Measurements from ENCODE around the gene COTL1.
A peak's percentile ranks its signal among the peaks of the same experiment; 100 is the strongest.

COTL1 gene

GRCh38 chr16:84614968-84615813 lies 2.7 kb downstream of the COTL1 start:
- peak; percentile 55 for DNase-seq (ENCODE audit: low read depth, low spot score)
- in situ Hi-C loops (cut with HindIII; ENCODE audit: low sequenced_read_pairs): no loop called here
- TF ChIP-seq, protein P1, sequence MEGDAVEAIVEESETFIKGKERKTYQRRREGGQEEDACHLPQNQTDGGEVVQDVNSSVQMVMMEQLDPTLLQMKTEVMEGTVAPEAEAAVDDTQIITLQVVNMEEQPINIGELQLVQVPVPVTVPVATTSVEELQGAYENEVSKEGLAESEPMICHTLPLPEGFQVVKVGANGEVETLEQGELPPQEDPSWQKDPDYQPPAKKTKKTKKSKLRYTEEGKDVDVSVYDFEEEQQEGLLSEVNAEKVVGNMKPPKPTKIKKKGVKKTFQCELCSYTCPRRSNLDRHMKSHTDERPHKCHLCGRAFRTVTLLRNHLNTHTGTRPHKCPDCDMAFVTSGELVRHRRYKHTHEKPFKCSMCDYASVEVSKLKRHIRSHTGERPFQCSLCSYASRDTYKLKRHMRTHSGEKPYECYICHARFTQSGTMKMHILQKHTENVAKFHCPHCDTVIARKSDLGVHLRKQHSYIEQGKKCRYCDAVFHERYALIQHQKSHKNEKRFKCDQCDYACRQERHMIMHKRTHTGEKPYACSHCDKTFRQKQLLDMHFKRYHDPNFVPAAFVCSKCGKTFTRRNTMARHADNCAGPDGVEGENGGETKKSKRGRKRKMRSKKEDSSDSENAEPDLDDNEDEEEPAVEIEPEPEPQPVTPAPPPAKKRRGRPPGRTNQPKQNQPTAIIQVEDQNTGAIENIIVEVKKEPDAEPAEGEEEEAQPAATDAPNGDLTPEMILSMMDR (IDR thresholded peaks at IDR 0.05; ENCODE audit: low read depth, low read length): no peak
- H3K4me3 ChIP-seq (ENCODE audit: low read depth, low read length): peak overlapping the region; percentile 87

DNA sequence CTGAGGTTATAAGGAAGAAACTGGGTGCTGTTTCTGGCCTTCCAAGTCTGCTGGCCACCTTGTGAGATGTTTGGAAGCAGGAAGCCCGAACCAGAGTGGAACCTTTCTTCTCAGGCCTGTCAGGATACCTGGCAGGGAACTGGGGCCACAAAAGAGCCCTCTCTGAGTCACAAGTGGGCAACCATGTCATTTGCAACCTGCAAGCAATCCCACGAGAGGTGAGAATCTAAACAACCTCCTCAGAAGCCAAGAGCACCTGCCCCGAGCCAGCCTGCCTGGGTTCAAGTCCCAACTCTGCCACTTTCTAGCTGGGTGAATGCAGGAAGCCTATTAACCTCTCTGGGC lies 3.3 kb downstream of the COTL1 start:
- TF ChIP-seq, protein P1 (IDR thresholded peaks at IDR 0.05; ENCODE audit: low read depth, low read length): no peak
- H3K4me3 ChIP-seq (ENCODE audit: low read depth, low read length): no peak overlapping the region
- in situ Hi-C loops (cut with HindIII; ENCODE audit: low sequenced_read_pairs): no loop called here
- DNase-seq (ENCODE audit: low read depth, low spot score): no peak

DNA sequence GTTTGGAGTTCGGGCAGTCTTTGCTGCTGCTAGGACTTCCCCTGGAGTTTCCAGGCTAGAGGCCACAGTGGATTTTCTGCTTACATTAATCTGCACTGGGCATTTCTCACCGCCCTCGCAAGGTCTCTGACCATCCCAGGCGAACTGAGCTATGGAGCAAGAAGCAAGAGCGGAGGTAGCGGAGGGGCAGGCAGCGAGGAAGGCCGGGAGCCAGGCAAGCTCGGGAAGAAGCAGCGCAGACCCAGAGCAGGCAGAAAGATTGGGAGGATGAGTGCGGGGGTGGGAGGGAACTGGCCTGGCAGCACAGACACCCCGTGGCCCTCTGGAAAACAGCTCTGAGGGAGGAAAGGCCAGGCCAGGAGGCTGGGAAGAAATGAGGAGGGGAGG lies 3.8 kb downstream of the COTL1 start:
- H3K4me3 ChIP-seq (ENCODE audit: low read depth, low read length): no peak overlapping the region
- in situ Hi-C loops (cut with HindIII; ENCODE audit: low sequenced_read_pairs): no loop called here
- no peak for DNase-seq (ENCODE audit: low read depth, low spot score)
- TF ChIP-seq, protein P1 (IDR thresholded peaks at IDR 0.05; ENCODE audit: low read depth, low read length): no peak

DNA sequence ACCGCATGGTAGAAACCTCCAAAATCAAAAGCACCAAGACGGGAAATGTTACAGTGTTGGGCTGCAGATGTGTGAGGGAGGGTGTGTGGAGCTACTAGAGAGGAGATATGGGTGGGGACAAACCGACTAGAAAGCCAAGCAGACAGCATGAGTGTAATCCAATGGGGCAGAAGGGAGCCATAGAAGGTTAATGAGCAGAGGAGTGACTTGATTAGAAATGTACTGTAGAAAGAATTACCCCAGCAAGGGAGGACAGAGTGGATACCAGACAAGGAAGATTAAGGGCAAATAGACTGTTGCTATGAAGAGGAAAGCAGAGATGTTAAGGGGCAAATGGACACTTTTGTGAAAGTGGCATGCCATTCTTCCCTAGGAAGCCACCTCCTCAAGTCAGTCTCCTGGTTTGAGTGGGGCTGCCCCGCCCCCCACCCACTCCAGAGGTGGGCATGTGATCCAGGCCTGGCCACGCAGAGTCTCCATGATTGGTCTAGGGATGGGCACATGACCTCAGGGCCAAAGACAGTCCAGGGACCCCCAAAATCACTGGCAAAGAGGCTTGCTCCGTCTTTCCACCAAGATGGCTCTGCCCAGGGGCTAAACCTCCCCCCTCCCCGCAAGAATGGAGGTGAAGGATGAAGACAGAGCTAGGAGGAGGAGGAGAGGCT lies 4.3 kb downstream of the COTL1 start:
- DNase-seq (ENCODE audit: low read depth, low spot score): no peak
- H3K4me3 ChIP-seq (ENCODE audit: low read depth, low read length): no peak overlapping the region
- in situ Hi-C loops (cut with HindIII; ENCODE audit: low sequenced_read_pairs): no loop called here
- TF ChIP-seq, protein P1 (IDR thresholded peaks at IDR 0.05; ENCODE audit: low read depth, low read length): no peak

DNA sequence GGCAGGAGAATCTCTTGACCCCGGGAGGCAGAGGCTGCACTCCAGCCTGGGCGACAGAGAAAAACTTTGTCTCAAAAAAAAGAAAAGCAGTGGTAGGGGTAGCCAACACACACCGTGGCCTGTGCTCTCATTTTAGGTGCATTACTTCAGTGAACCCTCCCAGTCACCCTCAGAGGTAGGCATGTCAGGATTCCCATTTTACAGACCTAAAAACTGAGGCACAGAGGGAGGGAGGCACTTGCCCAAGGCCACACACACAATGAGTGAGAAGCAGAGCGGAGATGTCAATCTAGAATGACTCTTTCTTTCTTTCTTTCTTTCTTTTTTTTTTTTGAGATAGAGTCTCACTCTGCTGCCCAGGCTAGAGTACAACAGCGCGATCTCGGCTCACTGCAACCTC lies 5.2 kb downstream of the COTL1 start:
- DNase-seq (ENCODE audit: low read depth, low spot score): no peak
- H3K4me3 ChIP-seq (ENCODE audit: low read depth, low read length): no peak overlapping the region
- in situ Hi-C loops (cut with HindIII; ENCODE audit: low sequenced_read_pairs): no loop called here
- TF ChIP-seq, protein P1 (IDR thresholded peaks at IDR 0.05; ENCODE audit: low read depth, low read length): no peak

DNA sequence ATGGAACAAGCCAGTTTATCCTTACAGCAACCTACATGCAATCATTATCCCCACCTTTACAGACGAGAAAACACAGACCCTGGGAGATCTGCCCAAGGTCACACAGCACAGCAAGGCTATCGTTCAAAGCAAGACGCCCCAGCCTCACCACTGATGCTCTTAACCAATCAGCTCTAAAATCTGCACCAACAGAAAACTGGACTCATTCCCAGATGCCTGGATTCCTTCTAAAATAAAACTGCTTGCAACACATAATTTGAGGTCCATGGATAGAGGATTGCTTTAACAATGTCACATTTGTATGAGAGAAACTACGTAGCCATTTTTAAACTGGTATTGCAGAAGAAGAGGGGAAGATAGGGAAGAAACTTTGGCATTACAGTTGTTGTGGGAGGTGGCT lies 6.8 kb downstream of the COTL1 start:
- in situ Hi-C loops (cut with HindIII; ENCODE audit: low sequenced_read_pairs): no loop called here
- TF ChIP-seq, protein P1 (IDR thresholded peaks at IDR 0.05; ENCODE audit: low read depth, low read length): no peak
- peak; percentile 51 for DNase-seq (ENCODE audit: low read depth, low spot score)
- H3K4me3 ChIP-seq (ENCODE audit: low read depth, low read length): no peak overlapping the region

Measured in astrocyte of the spinal cord (primary cell).